ENCODE data around the gene PPME1.

The PPME1 gene

DNA sequence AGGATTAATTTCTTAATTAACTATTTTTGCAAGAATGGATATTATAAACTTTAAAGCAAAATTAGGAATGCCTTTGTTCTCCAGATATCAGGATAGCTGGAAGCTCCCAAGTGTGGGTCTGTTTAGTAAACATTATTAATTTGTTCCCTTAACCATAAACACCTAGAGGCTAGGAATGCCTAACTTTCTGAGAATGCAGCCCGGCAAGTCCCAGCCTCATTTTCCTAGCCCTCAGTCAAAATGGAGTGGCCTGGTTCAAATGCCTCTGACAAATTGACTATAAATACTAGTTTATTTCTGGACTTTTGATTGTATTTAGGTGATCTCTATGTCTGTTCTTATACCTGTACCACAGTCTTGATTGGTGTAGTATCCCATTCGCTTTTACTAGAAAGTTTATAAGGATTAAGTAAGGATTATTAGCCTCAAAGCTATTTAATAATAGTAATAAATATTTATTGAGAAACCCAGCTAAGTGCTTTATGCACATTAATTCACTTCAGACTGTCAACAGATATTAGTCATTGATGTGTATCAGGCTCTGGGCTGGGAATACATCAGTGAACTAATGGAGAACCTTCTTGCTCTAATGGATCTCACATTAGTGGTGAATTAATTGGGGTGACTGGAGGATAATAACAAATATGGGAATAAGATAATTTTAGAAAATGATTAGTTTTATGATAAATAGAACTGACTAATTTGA, 25.8 kb downstream of the PPME1 start:
- Histone ChIP-seq H3K4me1 (ENCODE audit: insufficient read depth, low read length, severe bottlenecking) (no peaks in the 10 kb centered on the region), H3K79me2 (ENCODE audit: insufficient read depth, low read length) (no peaks in the 10 kb centered on the region), H3K9ac (ENCODE audit: low read length) (no peak overlapping the region), H3K4me2 (ENCODE audit: low read length) (no peak overlapping the region), H3F3A (ENCODE audit: insufficient read depth, low read length) (no peaks in the 10 kb centered on the region), H3K27me3 (ENCODE audit: insufficient read depth, low read length) (no peaks in the 10 kb centered on the region), H3K4me3 (ENCODE audit: low read depth, low read length, poor library complexity, severe bottlenecking) (no peak overlapping the region), H3K36me3 (ENCODE audit: insufficient read depth, low read length) (no peaks in the 10 kb centered on the region; the same call in none of the 2 replicates), H2AFZ (ENCODE audit: low read length) (no peak overlapping the region), H4K20me1 (ENCODE audit: insufficient read depth, low read length) (no peaks in the 10 kb centered on the region), H3K9me3 (ENCODE audit: low read length) (peaks cover 13% of the 10 kb centered on the region), H3K27ac (ENCODE audit: low read depth, low read length, poor library complexity, severe bottlenecking) (no peak overlapping the region), H3K9me2 (ENCODE audit: low read depth, low read length) (no peaks in the 10 kb centered on the region)
- TF ChIP-seq, protein P1, sequence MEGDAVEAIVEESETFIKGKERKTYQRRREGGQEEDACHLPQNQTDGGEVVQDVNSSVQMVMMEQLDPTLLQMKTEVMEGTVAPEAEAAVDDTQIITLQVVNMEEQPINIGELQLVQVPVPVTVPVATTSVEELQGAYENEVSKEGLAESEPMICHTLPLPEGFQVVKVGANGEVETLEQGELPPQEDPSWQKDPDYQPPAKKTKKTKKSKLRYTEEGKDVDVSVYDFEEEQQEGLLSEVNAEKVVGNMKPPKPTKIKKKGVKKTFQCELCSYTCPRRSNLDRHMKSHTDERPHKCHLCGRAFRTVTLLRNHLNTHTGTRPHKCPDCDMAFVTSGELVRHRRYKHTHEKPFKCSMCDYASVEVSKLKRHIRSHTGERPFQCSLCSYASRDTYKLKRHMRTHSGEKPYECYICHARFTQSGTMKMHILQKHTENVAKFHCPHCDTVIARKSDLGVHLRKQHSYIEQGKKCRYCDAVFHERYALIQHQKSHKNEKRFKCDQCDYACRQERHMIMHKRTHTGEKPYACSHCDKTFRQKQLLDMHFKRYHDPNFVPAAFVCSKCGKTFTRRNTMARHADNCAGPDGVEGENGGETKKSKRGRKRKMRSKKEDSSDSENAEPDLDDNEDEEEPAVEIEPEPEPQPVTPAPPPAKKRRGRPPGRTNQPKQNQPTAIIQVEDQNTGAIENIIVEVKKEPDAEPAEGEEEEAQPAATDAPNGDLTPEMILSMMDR (IDR thresholded peaks at IDR 0.05; ENCODE audit: low read length) = no peak
- no peak for TF ChIP-seq EZH2 (IDR thresholded peaks at IDR 0.05; ENCODE audit: borderline replicate concordance, low read length)

DNA sequence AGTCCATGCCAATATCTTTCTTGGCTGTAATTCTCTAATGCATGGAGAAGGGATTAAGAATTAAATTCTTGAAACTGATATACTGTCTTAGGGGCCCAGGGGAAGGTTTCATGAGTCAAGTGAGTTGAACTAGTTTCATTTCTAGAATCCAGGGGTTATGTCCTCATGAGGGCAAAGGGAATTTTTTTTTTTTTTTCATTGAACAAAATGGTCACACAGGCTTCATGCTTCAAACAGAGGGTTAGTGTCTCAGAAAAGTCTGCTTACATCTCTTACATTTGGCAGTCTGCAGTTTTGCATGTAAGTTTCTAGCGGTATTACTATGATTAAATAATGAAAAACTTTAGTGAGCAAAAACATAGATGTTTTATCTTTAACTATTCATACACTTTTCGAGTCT, 32.9 kb downstream of the PPME1 start:
- Histone ChIP-seq H3F3A (ENCODE audit: insufficient read depth, low read length) (no peaks in the 10 kb centered on the region), H3K27ac (ENCODE audit: low read depth, low read length, poor library complexity, severe bottlenecking) (no peak overlapping the region), H2AFZ (ENCODE audit: low read length) (no peak overlapping the region), H3K4me3 (ENCODE audit: low read depth, low read length, poor library complexity, severe bottlenecking) (no peak overlapping the region), H3K36me3 (ENCODE audit: insufficient read depth, low read length) (peaks cover 25% of the 10 kb centered on the region), H3K9ac (ENCODE audit: low read length) (no peak overlapping the region), H4K20me1 (ENCODE audit: insufficient read depth, low read length) (no peaks in the 10 kb centered on the region), H3K4me2 (ENCODE audit: low read length) (no peak overlapping the region), H3K4me1 (ENCODE audit: insufficient read depth, low read length, severe bottlenecking) (no peaks in the 10 kb centered on the region), H3K9me2 (ENCODE audit: low read depth, low read length) (no peaks in the 10 kb centered on the region), H3K79me2 (ENCODE audit: insufficient read depth, low read length) (no peaks in the 10 kb centered on the region), H3K27me3 (ENCODE audit: insufficient read depth, low read length) (no peaks in the 10 kb centered on the region), H3K9me3 (ENCODE audit: low read length) (no peaks in the 10 kb centered on the region)
- TF ChIP-seq, protein P1 (IDR thresholded peaks at IDR 0.05; ENCODE audit: low read length) = no peak
- no peak for TF ChIP-seq EZH2 (IDR thresholded peaks at IDR 0.05; ENCODE audit: borderline replicate concordance, low read length)

DNA sequence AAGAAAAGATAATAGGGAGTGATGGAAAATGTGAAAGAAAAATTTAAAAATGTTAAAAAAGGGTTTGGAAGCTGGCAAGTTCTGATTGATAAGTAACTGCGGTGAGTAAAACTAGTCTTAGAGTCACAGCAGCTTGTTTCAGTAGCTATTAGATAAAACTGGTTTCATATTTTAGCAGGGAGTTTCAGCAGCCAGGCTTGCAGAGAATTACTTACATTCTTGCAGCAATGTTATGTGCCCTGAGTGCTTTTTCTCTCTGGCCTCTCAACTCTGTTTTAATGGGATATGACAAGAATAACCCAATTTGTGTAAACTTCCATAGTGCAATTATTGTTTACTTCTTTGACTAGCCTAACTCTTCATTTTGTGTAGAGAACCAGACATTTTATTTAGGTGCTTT, 33.6 kb downstream of the PPME1 start:
- Histone ChIP-seq H3K79me2 (ENCODE audit: insufficient read depth, low read length) (no peaks in the 10 kb centered on the region), H3K27me3 (ENCODE audit: insufficient read depth, low read length) (no peaks in the 10 kb centered on the region), H3K36me3 (ENCODE audit: insufficient read depth, low read length) (peaks cover 31% of the 10 kb centered on the region), H3K4me2 (ENCODE audit: low read length) (no peak overlapping the region), H3K9me2 (ENCODE audit: low read depth, low read length) (no peaks in the 10 kb centered on the region), H3K27ac (ENCODE audit: low read depth, low read length, poor library complexity, severe bottlenecking) (no peak overlapping the region), H4K20me1 (ENCODE audit: insufficient read depth, low read length) (no peaks in the 10 kb centered on the region), H3K9ac (ENCODE audit: low read length) (no peak overlapping the region), H3K9me3 (ENCODE audit: low read length) (no peaks in the 10 kb centered on the region), H2AFZ (ENCODE audit: low read length) (no peak overlapping the region), H3K4me1 (ENCODE audit: insufficient read depth, low read length, severe bottlenecking) (no peaks in the 10 kb centered on the region), H3F3A (ENCODE audit: insufficient read depth, low read length) (no peaks in the 10 kb centered on the region), H3K4me3 (ENCODE audit: low read depth, low read length, poor library complexity, severe bottlenecking) (no peak overlapping the region)
- no peak for TF ChIP-seq EZH2 (IDR thresholded peaks at IDR 0.05; ENCODE audit: borderline replicate concordance, low read length)
- TF ChIP-seq, protein P1 (IDR thresholded peaks at IDR 0.05; ENCODE audit: low read length) = no peak
